Trophoblast cell (in vitro differentiated cells and primary cell): Measurements from ENCODE around the gene MYO18B.

Source experiments
- DNase-seq, 2 donors: peaks; one replicate each; pipeline ENCODE4 v3.0.0-alpha.2; 2016
- H2AFZ ChIP-seq: 2 replicates; pipeline ENCODE4 v1.6.1; 2013; ENCODE audit warnings: low read length, moderate library complexity, mild to moderate bottlenecking; ENCODE audit not compliant: insufficient read depth, poor library complexity
- H2AK5ac ChIP-seq: 2 replicates; pipeline ENCODE4 v1.6.1; 2013; ENCODE audit warnings: mild to moderate bottlenecking, low read length
- H2BK120ac ChIP-seq: 2 replicates; pipeline ENCODE4 v1.6.1; 2013; ENCODE audit warnings: low read length, mild to moderate bottlenecking, moderate library complexity; ENCODE audit not compliant: insufficient read depth, poor library complexity
- H2BK12ac ChIP-seq: 2 replicates; pipeline ENCODE4 v1.6.1; 2013; ENCODE audit warnings: mild to moderate bottlenecking, low read length, moderate library complexity
- H2BK5ac ChIP-seq: 2 replicates; pipeline ENCODE4 v1.6.1; 2013; ENCODE audit warnings: low read length, low read depth, moderate library complexity, mild to moderate bottlenecking; ENCODE audit not compliant: poor library complexity
- H3K14ac ChIP-seq: 2 replicates; pipeline ENCODE4 v1.6.1; 2013; ENCODE audit warnings: mild to moderate bottlenecking, low read length
- H3K18ac ChIP-seq: 2 replicates; pipeline ENCODE4 v1.6.1; 2013; ENCODE audit warnings: mild to moderate bottlenecking, low read length
- H3K23ac ChIP-seq: 2 replicates; pipeline ENCODE4 v1.6.1; 2013; ENCODE audit warnings: low read length
- H3K27ac ChIP-seq: 2 replicates; pipeline ENCODE4 v1.5.1; 2013; ENCODE audit warnings: low read depth, mild to moderate bottlenecking, inconsistent platforms, low read length, moderate library complexity
- H3K27me3 ChIP-seq: 2 replicates; pipeline ENCODE4 v1.6.1; 2013; ENCODE audit warnings: inconsistent platforms, mild to moderate bottlenecking, low read length, moderate library complexity; ENCODE audit not compliant: insufficient read depth
- H3K36me3 ChIP-seq, 2 experiments: 1 replicate in 1 of 2; 2 replicates in 1 of 2; pipeline ENCODE4 v1.6.1; 2013; ENCODE audit warnings: low read length in 2 of 2, mild to moderate bottlenecking in 2 of 2, moderate library complexity in 1 of 2; ENCODE audit not compliant: insufficient read depth in 2 of 2, control insufficient read depth in 1 of 2
- H3K4ac ChIP-seq: 2 replicates; pipeline ENCODE4 v1.6.1; 2013; ENCODE audit warnings: low read depth, mild to moderate bottlenecking, low read length, moderate library complexity
- H3K4me1 ChIP-seq, 2 experiments: 1 replicate in 1 of 2; 2 replicates in 1 of 2; pipeline ENCODE4 v1.6.1; 2013; ENCODE audit warnings: low read length in 2 of 2, mild to moderate bottlenecking in 2 of 2, moderate library complexity in 1 of 2; ENCODE audit not compliant: insufficient read depth in 2 of 2, control insufficient read depth in 1 of 2
- H3K4me2 ChIP-seq: 2 replicates; pipeline ENCODE4 v1.6.1; 2013; ENCODE audit warnings: inconsistent platforms, mild to moderate bottlenecking, low read length, moderate library complexity
- H3K4me3 ChIP-seq: 2 replicates; pipeline ENCODE4 v1.5.1; 2013; ENCODE audit warnings: mild to moderate bottlenecking, low read depth, low read length, inconsistent platforms
- H3K79me1 ChIP-seq: one replicate; pipeline ENCODE4 v1.6.1; 2013; ENCODE audit warnings: low read length
- H3K79me2 ChIP-seq: 2 replicates; pipeline ENCODE4 v1.6.1; 2013; ENCODE audit warnings: low read length, mild to moderate bottlenecking; ENCODE audit not compliant: control insufficient read depth, insufficient read depth, poor library complexity
- H3K9ac ChIP-seq: 2 replicates; pipeline ENCODE4 v1.6.1; 2013; ENCODE audit warnings: mild to moderate bottlenecking, low read length
- H3K9me3 ChIP-seq: 2 replicates; pipeline ENCODE4 v1.6.1; 2013; ENCODE audit warnings: low read depth, mild to moderate bottlenecking, control low read depth, inconsistent platforms, low read length; ENCODE audit not compliant: insufficient read depth
- H4K12ac ChIP-seq: 2 replicates; pipeline ENCODE4 v1.6.1; 2013; ENCODE audit warnings: low read depth, mild to moderate bottlenecking, low read length, moderate library complexity
- H4K8ac ChIP-seq: 2 replicates; pipeline ENCODE4 v1.6.1; 2013; ENCODE audit warnings: low read depth, mild to moderate bottlenecking, low read length, moderate library complexity
- H4K91ac ChIP-seq: one replicate; pipeline ENCODE4 v1.6.1; 2013; ENCODE audit warnings: low read depth, mild to moderate bottlenecking, low read length, moderate library complexity
- WGBS: extraction: QIAGEN DNeasy Blood & Tissue Kit; methylation state at CpG from one replicate; pipeline ENCODE4 v1.1.7; 2013; ENCODE audit warnings: missing lambda C conversion rate; ENCODE audit not compliant: insufficient read length, insufficient coverage; ENCODE audit errors: extremely low coverage; 5-methylcytosine and 5-hydroxymethylcytosine counted together

MYO18B gene

GRCh38 chr22:25697978-25698377 is 44.0 kb upstream of the MYO18B start:
- Histone ChIP-seq H2BK12ac (no peak overlapping the region), H2AK5ac (no peak overlapping the region), H4K12ac (no peak overlapping the region), H2BK5ac (peak overlapping the region; percentile 32), H4K8ac (no peak overlapping the region), H3K9me3 (no peaks in the 10 kb centered on the region), H2AFZ (no peak overlapping the region), H2BK120ac (peak overlapping the region; percentile 6), H3K18ac (no peak overlapping the region), H3K27me3 (no peaks in the 10 kb centered on the region), H3K4me1 (peaks cover 0 to 10% of the 10 kb centered on the region in 2 experiments), H3K9ac (no peak overlapping the region), H3K14ac (peak overlapping the region; percentile 23), H3K23ac (no peak overlapping the region), H3K36me3 (peaks cover 0 to 5% of the 10 kb centered on the region in 2 experiments), H3K79me1 (no peaks in the 10 kb centered on the region), H4K91ac (no peak overlapping the region), H3K4me3 (no peak overlapping the region), H3K79me2 (no peaks in the 10 kb centered on the region), H3K4ac (no peak overlapping the region), H3K4me2 (no peak overlapping the region), H3K27ac (peak overlapping the region; percentile 57)
- no CpG with 5 or more reads among the region's 2 CpGs for WGBS
- DNase-seq = no peak

DNA sequence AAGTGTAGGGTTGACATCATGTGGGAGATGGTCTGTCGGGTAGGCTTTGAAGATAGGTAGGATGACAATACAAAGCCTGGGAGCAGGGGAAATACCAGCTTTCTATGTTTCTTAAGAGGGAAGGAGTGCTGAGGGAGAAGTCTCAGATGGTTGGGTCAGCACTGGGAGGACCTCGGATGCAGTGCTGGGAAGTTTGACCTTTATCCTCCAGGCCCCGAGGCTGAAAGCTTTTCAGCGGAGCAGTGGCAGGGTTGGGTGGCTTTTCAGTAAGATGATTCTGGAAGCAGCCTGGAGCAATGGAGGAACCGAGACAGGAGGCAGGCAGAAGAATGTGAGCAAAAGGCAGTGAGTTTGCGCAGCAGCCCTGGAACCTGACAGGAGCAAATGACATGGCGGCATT is 43.5 kb upstream of the MYO18B start:
- H3K4me2 ChIP-seq = no peak overlapping the region
- no peak overlapping the region for H2AK5ac ChIP-seq
- H3K9ac ChIP-seq = no peak overlapping the region
- no peak overlapping the region for H4K8ac ChIP-seq
- H3K18ac ChIP-seq = no peak overlapping the region
- no peak overlapping the region for H4K12ac ChIP-seq
- no peaks in the 10 kb centered on the region for H3K79me2 ChIP-seq
- H2BK12ac ChIP-seq = no peak overlapping the region
- no peak overlapping the region for H4K91ac ChIP-seq
- no peak overlapping the region for H3K23ac ChIP-seq
- peaks cover 0 to 10% of the 10 kb centered on the region in 2 experiments for H3K4me1 ChIP-seq
- WGBS = no CpG with 5 or more reads among the region's 7 CpGs
- H2BK120ac ChIP-seq = no peak overlapping the region
- H2AFZ ChIP-seq = no peak overlapping the region
- peak overlapping the region; percentile 57 for H3K27ac ChIP-seq
- H2BK5ac ChIP-seq = no peak overlapping the region
- H3K36me3 ChIP-seq = peaks cover 0 to 5% of the 10 kb centered on the region in 2 experiments
- no peaks in the 10 kb centered on the region for H3K27me3 ChIP-seq
- H3K4me3 ChIP-seq = no peak overlapping the region
- H3K79me1 ChIP-seq = no peaks in the 10 kb centered on the region
- H3K14ac ChIP-seq = no peak overlapping the region
- H3K4ac ChIP-seq = no peak overlapping the region
- peak; percentile 95 for DNase-seq
- no peaks in the 10 kb centered on the region for H3K9me3 ChIP-seq

DNA sequence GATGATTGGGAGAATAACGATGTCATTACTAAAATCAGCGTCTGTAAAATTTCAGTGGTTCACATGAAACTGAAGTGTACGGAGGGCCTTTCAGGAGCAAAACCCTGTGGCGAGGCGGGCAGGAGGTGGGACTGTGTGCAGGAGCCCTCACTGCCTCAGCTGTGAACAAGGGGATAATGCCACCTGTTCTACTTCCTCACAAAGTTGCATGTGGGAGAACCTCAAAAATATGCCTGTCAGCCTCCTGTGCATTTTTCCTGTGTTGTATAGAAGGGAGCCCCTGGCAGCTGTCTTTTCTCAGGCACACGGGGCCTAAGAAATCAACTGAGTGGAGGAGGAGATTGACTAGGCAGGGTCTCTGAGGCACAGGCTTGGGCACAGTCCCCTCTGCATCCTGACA is 43.0 kb upstream of the MYO18B start:
- Histone ChIP-seq H2AFZ (no peak overlapping the region), H2BK5ac (no peak overlapping the region), H3K4ac (no peak overlapping the region), H3K9me3 (no peaks in the 10 kb centered on the region), H3K79me1 (no peaks in the 10 kb centered on the region), H3K27me3 (no peaks in the 10 kb centered on the region), H3K9ac (no peak overlapping the region), H3K36me3 (peaks cover 0 to 5% of the 10 kb centered on the region in 2 experiments), H3K4me2 (no peak overlapping the region), H4K8ac (peak overlapping the region; percentile 13), H3K4me1 (peaks cover 0 to 10% of the 10 kb centered on the region in 2 experiments), H3K18ac (no peak overlapping the region), H3K27ac (peak overlapping the region; percentile 19), H4K91ac (peak overlapping the region; percentile 29), H3K4me3 (no peak overlapping the region), H2BK120ac (peak overlapping the region; percentile 9), H2BK12ac (no peak overlapping the region), H4K12ac (no peak overlapping the region), H2AK5ac (no peak overlapping the region), H3K23ac (no peak overlapping the region), H3K79me2 (no peaks in the 10 kb centered on the region), H3K14ac (no peak overlapping the region)
- WGBS = no CpG with 5 or more reads among the region's 6 CpGs
- no peak for DNase-seq

- H3K4me2 ChIP-seq = no peak overlapping the region
- peak overlapping the region; percentile 63 for H3K23ac ChIP-seq
- no peak overlapping the region for H3K4me3 ChIP-seq
- no peak overlapping the region for H2AFZ ChIP-seq
- no peaks in the 10 kb centered on the region for H3K79me1 ChIP-seq
- no peak overlapping the region for H2BK120ac ChIP-seq
- H3K4me1 ChIP-seq = peaks cover 0 to 10% of the 10 kb centered on the region in 2 experiments
- DNase-seq = no peak
- H3K18ac ChIP-seq = no peak overlapping the region
- H3K9ac ChIP-seq = no peak overlapping the region
- H2AK5ac ChIP-seq = no peak overlapping the region
- no peak overlapping the region for H2BK5ac ChIP-seq
- no peaks in the 10 kb centered on the region for H3K9me3 ChIP-seq
- H3K4ac ChIP-seq = no peak overlapping the region
- WGBS = no CpG with 5 or more reads among the region's 13 CpGs
- no peak overlapping the region for H4K12ac ChIP-seq
- no peaks in the 10 kb centered on the region for H3K79me2 ChIP-seq
- no peak overlapping the region for H3K27ac ChIP-seq
- H4K8ac ChIP-seq = no peak overlapping the region
- no peaks in the 10 kb centered on the region for H3K36me3 ChIP-seq
- H3K27me3 ChIP-seq = no peaks in the 10 kb centered on the region
- no peak overlapping the region for H2BK12ac ChIP-seq
- H3K14ac ChIP-seq = no peak overlapping the region
- H4K91ac ChIP-seq = no peak overlapping the region
These were observed 40.8 kb upstream of the MYO18B start for GRCh38 chr22:25701056-25701780.
